Type B pancreatic cell (in vitro differentiated cells): ENCODE data around the gene RAB37. TPM values are rescaled to one million over a fixed set of nuclear protein-coding genes. Genes with fewer than 3 reads are reported as not detected.
A peak's percentile ranks its signal among the peaks of the same experiment; 100 is the strongest.

Experiments
- DNase-seq: peaks from one replicate; pipeline ENCODE4 v3.0.0; 2021; ENCODE audit warnings: mixed read lengths; ENCODE audit not compliant: unreplicated experiment; ENCODE audit errors: extremely low spot score
- H3K27ac Mint-ChIP-seq: 2 replicates; pipeline ENCODE4 v1.8.0; 2021; ENCODE audit warnings: mild to moderate bottlenecking, mixed read lengths
- H3K27me3 Mint-ChIP-seq: 2 replicates; pipeline ENCODE4 v1.8.0; 2021; ENCODE audit warnings: mixed read lengths
- H3K36me3 Mint-ChIP-seq: 2 replicates; pipeline ENCODE4 v1.8.0; 2021; ENCODE audit warnings: mixed read lengths
- H3K4me1 Mint-ChIP-seq: one replicate; pipeline ENCODE4 v1.8.0; 2021; ENCODE audit warnings: mixed read lengths; ENCODE audit not compliant: unreplicated experiment
- H3K4me3 Mint-ChIP-seq: 2 replicates; pipeline ENCODE4 v1.8.0; 2021; ENCODE audit warnings: mild to moderate bottlenecking, mixed read lengths
- H3K9me3 Mint-ChIP-seq: 2 replicates; pipeline ENCODE4 v1.8.0; 2021; ENCODE audit warnings: mixed read lengths
- total RNA-seq: library from RNA; stranded (reverse); gene quantifications from 2 replicates; pipeline ENCODE4 v1.2.1, GENCODE V29; 2021; ENCODE audit warnings: low replicate concordance
- TF ChIP-seq, protein P1 (sequence below): fragments of 200-600 bp; sonication (generic); conservative IDR thresholded peaks from 2 replicates; pipeline ENCODE4 v1.5.0; 2021; ENCODE audit warnings: antibody characterized with exemption, mild to moderate bottlenecking

Gene RAB37
- total RNA-seq, 1 donor from 2014 or later, result 3.4 TPM

DNA sequence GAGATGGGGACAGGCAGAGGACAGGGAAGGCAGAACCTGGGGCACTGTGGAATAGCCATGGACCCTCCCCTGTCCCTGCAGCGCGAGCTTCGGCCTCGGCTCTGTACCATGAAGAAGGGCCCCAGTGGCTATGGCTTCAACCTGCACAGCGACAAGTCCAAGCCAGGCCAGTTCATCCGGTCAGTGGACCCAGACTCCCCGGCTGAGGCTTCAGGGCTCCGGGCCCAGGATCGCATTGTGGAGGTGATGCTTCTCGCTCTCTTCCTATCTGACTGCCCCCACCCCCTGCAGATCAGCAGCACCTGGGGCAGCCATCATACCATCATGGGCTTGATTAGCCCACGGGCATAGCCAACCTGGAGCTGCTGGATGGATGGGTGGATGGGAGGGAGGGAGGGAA, 24.9 kb downstream of the RAB37 start:
- Mint-ChIP-seq H3K27me3 (no peaks in the 10 kb centered on the region), H3K4me3 (peak overlapping the region; percentile 45), H3K4me1 (peaks cover 29% of the 10 kb centered on the region), H3K27ac (peak overlapping the region; percentile 90), H3K9me3 (no peaks in the 10 kb centered on the region), H3K36me3 (no peaks in the 10 kb centered on the region)
- DNase-seq, result no peak
- TF ChIP-seq, protein P1, sequence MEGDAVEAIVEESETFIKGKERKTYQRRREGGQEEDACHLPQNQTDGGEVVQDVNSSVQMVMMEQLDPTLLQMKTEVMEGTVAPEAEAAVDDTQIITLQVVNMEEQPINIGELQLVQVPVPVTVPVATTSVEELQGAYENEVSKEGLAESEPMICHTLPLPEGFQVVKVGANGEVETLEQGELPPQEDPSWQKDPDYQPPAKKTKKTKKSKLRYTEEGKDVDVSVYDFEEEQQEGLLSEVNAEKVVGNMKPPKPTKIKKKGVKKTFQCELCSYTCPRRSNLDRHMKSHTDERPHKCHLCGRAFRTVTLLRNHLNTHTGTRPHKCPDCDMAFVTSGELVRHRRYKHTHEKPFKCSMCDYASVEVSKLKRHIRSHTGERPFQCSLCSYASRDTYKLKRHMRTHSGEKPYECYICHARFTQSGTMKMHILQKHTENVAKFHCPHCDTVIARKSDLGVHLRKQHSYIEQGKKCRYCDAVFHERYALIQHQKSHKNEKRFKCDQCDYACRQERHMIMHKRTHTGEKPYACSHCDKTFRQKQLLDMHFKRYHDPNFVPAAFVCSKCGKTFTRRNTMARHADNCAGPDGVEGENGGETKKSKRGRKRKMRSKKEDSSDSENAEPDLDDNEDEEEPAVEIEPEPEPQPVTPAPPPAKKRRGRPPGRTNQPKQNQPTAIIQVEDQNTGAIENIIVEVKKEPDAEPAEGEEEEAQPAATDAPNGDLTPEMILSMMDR, result no peak

- TF ChIP-seq, protein P1, result no peak
- no peaks in the 10 kb centered on the region for H3K36me3 Mint-ChIP-seq
- H3K27me3 Mint-ChIP-seq, result no peaks in the 10 kb centered on the region
- H3K27ac Mint-ChIP-seq, result peak overlapping the region; percentile 46
- H3K4me3 Mint-ChIP-seq, result peak overlapping the region; percentile 57
- H3K4me1 Mint-ChIP-seq, result peaks cover 27% of the 10 kb centered on the region
- DNase-seq, result no peak
- H3K9me3 Mint-ChIP-seq, result no peaks in the 10 kb centered on the region
These were observed 26.7 kb downstream of the RAB37 start for GRCh38 chr17:74763565-74764387.

DNA sequence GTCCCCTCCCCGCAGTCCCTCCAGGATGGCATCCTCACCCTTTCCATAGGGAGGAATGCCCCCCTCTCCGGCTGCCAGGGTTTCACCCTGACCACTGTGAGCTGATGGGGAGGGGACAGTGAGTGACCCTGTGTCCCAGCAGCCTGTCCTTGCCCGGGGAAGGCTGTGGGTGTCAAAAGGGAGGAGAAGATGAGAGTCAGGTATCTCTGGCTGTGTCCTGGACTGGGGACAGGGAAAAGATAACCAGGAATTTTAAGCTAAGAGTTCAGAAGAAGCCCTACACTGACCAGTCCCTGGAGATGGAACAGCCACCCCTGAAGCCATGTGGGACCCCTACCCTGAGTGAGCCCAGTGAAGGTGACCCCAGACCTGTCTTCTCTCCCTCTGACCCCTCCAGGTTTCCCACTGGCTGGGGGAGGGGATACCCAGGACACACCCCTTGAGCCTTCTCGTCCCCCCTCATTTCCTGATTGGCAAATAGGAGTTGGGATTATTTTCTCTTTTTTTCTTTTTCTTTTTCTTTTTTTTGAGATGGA, 27.8 kb downstream of the RAB37 start:
- Mint-ChIP-seq H3K4me1 (peaks cover 26% of the 10 kb centered on the region), H3K36me3 (no peaks in the 10 kb centered on the region), H3K4me3 (no peak overlapping the region), H3K27ac (peak overlapping the region; percentile 39), H3K9me3 (no peaks in the 10 kb centered on the region), H3K27me3 (no peaks in the 10 kb centered on the region)
- no peak for DNase-seq
- TF ChIP-seq, protein P1, result no peak

GRCh38 chr17:74766413-74766812, 29.4 kb downstream of the RAB37 start:
- no peaks in the 10 kb centered on the region for H3K9me3 Mint-ChIP-seq
- H3K4me1 Mint-ChIP-seq, result peaks cover 27% of the 10 kb centered on the region
- H3K36me3 Mint-ChIP-seq, result no peaks in the 10 kb centered on the region
- DNase-seq, result no peak
- H3K27ac Mint-ChIP-seq, result no peak overlapping the region
- no peak overlapping the region for H3K4me3 Mint-ChIP-seq
- no peaks in the 10 kb centered on the region for H3K27me3 Mint-ChIP-seq
- TF ChIP-seq, protein P1, result no peak

DNA sequence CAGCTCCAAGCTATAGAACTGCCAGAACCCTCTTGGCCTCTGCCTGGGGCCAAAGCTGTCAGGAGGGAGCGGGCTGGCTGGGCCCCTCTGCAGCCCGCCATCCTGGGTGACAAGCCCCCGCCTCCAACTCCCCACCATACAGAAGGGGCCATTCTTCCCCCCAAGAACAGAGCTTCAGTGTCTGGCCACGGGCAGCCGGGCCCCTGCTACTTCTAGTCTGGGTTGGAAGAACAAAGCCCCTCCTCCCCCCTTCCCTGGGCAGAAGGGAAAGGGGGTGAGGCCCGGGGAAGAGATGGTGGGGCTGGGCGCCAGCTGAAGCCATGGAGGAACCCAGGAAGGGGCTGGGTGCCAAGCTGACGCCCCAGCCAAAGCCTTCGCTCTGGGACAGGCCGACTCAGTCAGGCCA, 30.1 kb downstream of the RAB37 start:
- TF ChIP-seq, protein P1, result no peak
- peaks cover 27% of the 10 kb centered on the region for H3K4me1 Mint-ChIP-seq
- no peaks in the 10 kb centered on the region for H3K9me3 Mint-ChIP-seq
- DNase-seq, result no peak
- no peaks in the 10 kb centered on the region for H3K36me3 Mint-ChIP-seq
- H3K27ac Mint-ChIP-seq, result no peak overlapping the region
- H3K27me3 Mint-ChIP-seq, result no peaks in the 10 kb centered on the region
- no peak overlapping the region for H3K4me3 Mint-ChIP-seq
